Activated T-cell treated with anti-CD3 and anti-CD28 coated beads for 24 hours (primary cell): Measurements from ENCODE around the gene PDE9A.

Source experiments
- DNase-seq: peaks from one replicate; pipeline ENCODE4 v3.0.0-alpha.2; 2020; ENCODE audit warnings: low read depth

Gene PDE9A

DNA sequence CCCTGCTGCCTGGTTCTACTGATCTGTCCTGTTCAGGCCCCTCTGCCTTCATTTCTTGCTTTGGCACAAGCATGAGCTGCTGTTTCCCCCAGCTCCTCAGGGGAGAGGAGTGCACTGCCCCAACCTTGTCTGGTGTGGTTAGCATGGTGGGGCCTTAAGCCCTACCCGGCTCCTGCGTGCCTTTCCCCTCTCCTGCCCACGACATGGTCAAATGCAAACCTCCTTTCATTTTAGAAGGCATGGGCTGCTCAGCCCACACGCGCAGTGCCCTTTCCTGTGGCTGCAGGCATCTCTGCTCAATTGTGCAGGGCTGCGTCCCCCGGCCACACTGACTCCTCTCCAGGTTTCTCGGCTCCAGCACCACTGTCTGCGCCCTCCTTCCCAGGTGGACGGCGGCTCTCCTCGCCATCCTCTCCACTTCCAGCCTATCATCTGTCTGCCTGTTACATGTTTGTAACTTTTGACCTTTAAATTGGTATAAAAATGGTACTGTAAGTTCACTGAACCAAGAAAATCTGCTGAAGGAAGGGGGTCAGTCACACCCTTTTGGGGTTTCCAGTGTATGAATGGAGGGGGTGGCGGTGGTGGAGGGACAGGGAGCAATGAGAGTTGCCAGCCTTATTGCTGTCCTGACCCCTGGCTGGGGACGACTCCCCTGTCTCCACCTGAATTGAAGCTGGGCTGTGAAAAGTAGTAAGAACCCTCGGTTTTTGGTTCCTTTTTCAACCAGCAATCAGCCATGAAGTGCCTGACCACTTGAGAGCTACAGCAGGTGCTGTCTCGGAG is 5.1 kb downstream of the PDE9A start:
- no peak for DNase-seq

DNA sequence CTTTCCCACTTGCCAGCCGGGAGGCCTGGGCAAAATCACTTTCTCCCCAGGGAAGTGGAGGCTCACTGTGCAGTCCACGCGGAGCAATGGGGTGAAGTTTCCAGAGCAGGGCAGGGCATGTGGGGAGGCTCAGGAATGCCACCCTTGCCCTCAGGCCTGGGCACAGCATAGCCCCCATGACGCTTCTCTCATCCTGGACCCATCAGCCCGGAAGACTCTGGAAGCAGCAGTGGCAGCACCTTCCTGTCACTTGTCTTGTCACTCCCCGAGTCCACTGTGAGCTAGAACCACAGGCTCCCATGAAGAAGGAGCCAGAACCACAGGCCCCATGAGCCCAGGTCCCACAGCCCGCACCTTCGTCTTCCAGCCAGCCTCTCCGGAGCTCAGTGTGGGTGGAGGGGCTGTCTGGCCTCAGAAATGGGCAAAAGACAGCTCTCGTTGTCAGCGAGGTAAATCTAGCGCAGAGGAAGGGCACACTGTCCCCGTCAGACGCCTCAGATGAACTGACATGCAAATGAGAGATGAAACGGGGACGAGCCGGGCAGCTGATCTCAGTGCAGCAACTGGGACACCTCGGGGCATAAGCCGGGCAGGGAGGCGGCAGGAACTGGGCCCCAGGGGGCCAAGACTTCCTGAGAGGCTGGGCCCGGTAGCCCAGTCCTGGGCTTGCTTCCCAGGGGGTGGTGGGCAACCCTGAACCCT is 6.1 kb downstream of the PDE9A start:
- no peak for DNase-seq

DNA sequence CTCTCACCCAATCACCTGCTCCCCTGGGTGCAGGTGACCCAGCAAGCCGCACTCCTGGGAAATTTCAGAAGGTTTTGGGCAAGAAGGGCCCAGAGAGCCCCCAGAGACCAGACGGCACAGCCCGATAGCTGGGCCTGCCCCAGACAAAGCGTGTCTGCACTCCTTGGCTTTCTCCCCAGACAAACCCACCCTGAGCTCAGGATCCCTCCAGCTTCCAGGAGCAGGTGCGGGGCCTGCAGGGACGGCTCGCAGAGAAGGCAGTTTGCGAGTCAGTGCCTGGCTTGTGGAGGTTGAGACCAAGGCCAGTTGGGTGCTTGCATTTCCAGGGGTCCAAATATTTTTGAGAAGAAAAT is 6.7 kb downstream of the PDE9A start:
- no peak for DNase-seq

DNA sequence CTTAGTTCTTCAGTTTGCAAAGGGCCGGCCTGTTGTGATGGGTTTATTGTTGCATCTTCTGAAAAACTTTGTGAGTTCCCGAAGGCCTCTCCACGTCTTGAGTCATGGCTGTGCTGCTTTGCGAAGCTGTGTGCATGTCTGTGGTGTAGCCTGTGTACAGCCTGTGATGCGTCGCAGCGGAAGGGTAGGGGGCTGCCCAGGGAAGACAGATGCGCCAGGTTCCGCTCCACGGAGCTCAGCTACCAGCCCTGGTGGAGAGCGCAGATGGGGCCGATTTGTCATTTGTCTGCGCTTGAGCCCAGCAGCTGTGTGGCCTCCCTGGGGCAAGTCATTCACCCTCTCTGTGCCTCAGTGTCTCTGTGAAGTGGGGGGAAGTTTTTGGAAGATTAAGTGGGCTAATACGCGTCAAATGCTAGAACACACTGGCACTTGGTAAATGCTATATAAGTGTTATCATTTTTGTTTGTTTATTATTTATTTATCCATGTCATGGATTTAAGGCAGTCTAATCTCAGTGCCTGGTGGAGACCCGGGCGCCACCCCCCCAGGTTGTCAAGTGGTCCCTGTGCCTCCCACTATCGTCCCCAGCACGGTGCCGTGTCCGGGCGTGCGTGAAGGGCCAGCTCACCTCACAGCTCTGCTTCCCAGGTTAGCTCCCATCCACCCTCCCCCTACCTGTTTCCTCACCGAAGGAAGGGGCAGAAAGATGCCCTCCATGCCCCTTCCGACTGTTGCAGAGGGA is 8.4 kb downstream of the PDE9A start:
- DNase-seq = no peak

DNA sequence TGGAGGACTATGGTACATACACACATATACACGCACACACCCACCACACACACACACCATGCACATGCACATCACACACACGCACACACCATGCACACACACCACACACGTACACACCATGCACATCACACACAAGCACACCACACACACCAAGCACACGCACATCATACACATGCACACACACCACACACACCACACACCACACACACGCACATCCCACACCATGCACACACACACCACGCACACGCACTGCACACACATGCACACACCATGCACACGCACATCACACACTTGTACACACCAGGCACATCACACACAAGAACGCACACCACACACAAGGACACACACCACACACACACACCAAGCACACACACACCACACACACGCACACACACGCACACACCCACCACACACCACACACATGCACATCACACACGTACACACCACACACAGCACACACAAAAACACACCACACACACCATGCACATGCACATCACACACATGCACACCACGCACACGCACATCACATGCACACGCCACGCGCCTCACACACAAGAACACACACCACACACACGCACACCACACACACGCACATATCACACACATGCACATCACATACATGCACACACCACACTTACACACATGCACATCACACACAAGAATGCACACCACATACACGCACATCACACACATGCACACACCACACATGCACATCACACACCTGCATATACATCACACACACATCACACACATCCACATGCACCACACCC is 9.2 kb downstream of the PDE9A start:
- no peak for DNase-seq

DNA sequence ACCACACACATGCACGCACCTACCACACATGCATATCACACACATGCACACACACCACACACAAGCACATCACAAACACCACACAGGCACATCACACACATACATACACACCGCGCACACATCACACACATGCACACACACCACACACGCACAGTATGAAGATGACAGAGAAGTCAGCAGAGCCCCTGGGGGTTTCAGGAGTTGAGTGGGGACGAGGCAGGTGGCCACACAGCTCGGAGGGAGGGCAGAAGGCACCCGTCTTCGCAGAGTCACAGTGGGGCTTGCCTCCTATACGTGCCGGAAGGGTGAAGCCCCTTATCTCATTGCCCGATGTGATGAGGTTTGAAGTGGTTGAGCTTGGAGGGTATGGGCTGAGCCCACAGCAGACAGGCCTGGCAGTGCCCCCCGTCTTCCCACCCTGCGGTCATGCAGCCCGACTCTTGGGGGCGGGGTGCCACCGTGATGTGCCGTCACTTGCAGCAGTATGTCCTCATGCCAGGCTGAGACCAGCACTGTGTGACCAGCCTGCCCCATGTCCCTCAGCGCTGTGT is 9.9 kb downstream of the PDE9A start:
- no peak for DNase-seq

DNA sequence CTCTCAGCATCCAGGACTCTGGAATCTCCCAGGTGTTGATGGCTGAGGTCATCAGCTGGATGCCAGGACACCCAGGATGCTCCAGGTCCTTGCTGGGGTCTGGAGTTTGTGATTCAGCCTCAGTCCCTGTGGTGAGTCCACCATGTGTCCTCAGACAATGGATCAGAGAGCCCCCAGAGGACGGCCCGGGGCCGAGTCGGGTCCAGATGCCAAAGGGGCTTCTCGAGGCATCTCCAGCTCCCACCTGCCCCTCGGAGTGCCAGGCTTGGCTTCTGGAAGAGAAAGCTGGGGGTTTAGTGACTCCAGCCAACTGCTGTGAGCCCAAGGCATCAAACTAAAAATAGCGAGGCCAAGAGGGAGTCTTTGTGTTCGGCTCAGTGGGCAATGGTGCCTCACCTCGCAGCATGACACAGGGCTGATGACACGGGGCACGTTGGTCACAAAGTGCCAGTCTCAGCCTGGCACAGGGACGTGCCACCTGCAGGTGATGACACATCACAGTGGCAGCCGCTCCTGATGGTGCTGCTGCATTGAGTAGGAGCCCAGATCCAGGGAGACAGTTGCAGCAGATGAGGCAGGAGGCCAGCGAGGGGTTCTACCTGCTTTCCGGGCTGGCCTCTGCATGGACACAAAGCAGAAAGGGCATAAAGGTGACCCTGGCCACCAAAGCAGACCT is 10.6 kb downstream of the PDE9A start:
- DNase-seq = no peak

DNA sequence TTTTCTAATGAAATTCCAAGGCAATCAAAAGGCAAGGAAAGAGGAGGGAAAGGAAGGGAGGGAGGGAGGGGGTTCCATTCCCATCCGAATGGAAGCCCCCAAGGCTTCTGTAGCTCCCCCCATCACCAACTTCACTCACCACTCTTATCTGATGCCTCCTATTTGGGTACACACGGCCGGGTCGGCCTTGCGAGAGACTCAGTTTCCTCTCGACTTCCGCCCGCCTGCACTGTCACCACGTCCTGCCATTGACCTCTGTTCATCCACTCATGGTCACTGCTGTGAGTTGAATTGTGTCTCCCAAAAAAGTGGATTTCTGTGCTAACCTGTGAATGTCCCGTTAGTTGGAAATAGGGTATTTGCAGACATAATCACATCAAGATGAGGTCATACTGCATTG is 11.2 kb downstream of the PDE9A start:
- no peak for DNase-seq

DNA sequence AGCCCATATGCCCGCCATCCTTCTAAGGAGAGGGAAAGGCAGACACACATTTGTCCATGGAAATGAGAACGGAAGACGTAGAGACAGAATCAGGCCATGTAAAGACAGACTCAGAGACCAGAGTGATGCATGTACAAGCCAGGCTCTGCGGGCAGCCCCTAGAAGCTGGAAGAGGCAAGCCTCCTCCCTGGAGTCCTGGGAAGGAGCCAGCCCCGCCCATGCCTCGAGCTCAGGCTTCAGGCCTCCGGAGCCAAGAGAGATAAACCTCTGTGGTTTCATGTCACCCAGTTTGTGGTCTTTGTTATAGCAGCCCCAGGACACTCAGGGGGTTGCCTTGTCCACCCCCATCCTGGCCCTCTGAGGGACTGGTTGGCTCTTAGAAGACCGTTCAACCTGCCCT is 11.6 kb downstream of the PDE9A start:
- no peak for DNase-seq

DNA sequence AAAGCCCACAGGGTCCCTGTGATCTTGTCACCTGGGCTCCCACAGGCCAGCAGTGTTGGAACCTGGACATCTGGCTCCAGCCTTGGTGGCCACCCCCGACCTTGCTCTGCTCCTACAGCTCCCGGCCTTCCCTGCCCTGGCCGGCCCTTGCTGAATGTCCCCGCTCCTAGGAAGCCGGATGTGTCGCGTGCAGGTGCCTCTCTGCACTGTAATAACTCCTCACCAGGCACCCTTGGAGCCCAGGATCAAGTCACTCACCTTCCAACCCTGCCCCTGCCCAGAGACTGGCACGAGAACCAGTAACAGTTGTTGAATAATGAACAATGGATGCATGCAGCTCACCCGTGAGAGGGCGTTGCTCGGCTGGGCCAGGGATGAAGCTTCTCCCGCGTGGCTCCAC is 12.1 kb downstream of the PDE9A start:
- no peak for DNase-seq

DNA sequence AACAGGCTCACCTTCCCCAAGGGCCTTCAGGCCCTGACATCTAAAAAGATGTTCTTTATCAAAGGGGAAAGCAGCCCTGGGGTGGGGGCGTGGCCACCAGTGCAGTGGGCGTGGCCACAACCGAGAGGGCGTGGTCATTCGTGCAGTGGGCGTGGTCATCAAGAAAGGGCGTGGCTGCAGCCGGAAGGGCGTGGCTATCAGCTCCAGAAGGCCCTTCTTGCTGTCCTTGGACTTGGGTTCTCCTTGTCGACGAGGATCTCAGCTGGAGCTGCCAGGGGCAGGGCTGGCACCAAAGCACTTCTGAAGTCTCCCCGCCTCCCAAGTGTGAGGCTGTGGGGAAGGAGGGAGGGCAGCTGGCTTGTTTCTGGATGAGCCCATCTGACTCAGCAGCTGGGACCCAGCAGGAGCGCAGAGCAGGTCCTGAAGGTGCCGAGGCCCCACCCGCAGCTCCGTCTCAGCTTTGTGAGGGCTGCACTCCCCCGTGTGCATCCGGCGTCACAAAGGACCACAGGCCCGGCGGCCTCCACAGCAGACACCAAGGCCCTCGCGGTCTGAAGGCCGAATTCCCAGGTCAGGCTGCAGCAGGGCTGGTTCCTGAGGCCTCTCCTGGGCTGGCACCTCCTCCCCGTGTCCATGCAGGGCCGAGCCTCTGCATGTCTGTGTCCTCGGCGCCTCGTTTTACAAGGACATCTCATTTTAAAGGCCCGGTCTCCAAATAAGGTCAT is 12.8 kb downstream of the PDE9A start:
- peak; percentile 30 for DNase-seq

DNA sequence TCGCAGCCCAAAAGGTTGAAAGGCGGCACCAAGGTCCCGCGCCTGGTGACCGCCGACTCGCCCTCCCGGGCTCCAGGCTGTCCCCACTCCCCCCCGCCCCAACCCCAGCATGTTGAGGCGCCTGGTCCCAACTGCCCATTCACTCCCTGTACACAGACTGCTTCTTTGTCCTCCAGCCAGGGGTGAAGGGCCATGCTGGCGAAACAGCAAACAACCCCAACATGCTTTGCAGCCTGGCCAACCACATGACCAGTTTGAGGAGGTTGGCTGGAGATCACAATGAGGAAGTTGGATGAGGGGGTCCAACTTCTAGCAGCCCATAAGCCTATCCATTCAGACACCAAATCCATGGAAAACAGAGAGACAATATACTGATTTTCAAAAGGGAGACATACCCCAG is 13.5 kb downstream of the PDE9A start:
- no peak for DNase-seq

DNA sequence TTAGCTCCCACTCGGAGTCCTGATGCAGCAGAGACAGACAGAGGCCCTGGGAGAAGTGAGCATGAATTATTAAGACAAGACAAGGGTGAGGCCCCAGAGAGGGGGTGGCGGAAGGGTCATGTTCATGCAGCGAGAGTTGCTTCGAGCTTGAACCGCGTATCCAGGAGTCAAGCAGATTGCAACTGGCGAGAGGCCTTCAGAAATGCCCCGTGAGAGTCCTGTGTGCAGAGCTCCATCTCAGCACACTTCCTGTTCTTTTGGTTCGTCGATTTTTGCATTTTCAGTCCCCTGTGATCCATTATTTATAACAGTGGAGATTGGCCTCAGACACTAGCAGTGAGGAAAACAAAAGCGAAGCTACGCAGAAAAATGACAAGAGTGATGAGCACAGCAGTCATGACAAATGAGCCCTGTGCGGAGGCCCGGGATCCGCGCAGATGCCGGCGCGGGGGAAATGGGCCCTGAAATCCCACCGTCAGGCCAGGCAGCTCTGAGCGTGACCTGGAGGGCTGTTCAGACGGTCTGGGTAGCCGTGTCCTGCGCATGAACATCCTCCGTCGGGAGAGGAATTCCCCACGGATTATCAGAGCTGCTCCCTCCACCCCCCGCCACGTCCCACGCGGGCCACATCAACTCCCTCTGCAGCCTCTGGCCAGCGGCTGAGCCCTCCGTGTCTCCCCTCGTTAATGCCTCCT is 15.0 kb downstream of the PDE9A start:
- DNase-seq = no peak

DNA sequence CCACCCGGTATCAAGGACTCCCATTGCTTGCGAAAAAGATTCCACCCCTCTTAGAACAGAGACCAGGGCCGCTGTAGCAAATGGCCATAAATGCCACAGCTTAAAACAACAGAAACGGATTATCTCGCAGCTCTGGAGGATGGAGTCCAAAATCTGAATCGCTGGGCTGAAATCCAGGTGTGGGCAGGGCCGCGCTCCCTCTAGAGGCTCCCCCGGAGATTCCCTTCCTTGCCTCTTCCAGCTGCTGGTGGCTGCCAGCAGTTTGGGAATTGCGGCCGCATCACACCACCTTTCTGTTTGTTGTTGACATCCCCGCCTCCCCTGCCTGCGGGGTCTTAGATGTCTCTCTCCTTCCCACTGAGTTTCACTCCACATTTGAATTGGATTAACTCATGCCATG is 15.6 kb downstream of the PDE9A start:
- no peak for DNase-seq

DNA sequence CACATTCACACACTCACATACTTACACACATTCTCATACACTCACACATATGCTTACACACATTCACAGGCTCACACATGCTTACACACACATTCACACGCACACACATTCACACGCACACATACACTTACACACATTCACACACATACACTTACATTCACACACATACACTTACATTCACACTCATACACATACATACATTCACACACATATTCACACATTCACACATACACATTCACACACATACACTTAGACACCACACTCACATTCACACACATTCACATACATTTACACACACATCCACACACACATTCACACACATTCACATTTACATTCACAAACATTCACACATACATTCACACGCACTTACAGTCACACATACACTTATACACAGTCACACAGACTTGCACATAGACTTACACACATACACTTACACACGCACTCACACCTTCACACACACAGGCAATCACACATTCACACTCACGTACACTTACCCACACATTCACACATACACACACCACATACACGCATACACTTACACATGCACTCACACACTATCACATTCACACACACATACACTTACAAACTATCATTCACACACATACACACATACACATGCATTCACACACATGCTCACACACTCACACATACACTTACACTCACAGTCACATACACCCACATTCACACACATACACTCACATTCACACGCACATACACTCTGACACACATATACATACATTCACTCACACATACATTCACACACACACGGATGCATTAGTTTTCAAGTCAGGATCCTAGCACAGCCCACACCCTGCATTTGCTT is 16.8 kb downstream of the PDE9A start:
- DNase-seq = no peak

DNA sequence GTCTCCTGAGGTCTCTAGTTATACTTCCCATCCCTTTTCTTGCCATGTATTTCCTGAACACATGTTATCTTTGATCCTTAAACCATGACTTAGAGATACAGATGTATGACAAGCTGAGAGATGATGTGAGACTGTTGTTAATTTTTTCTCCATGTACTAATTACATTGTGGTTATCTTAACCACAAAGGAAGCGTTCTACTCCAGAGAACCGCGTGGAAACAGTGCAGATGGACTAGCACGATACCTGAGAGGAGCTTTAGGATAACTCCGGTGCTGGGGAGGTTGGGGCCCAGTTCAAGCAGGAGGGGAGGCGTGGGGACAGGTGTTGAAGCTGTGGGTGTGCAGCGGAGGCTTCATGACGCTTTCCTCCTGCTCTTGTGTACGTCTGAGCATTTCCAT is 17.5 kb downstream of the PDE9A start:
- no peak for DNase-seq

DNA sequence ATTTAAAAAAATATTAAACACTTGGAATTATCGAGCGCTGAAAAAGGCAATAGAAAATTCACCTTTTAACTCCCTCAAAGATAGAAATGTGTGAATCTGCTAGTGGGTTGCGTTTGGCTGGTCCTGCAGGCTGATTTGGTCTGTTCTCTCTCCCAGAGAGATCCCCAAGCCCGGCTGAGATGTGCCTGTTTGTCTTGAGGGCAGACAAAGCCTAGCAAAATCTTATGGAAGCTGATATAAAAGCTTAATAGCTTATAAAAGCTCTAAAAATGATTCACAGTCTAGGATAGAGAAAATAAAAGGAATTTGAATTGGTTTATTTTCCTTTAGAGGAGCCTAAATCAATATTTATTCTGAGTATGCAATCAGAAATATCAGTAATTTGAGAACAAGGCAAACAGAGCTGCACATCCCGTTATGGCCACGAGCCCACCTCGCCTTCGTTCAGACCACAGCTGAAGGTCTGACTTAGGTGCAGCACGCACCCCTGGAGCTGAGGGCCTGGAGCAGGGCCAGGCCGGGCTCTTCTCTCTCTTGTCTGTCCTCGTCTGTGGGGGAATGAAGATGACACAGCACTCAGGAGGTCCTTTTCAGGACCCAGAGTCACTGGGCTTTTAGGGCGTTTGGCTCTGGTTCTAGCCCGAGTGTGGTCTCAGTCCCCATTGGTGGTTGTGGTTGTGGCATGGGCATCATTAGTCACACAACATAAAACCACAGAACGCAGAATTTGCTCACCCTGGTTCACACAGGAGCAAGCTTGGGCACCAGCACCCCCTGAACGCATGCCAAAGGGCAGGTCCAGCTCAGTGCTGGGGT is 18.6 kb downstream of the PDE9A start:
- no peak for DNase-seq

DNA sequence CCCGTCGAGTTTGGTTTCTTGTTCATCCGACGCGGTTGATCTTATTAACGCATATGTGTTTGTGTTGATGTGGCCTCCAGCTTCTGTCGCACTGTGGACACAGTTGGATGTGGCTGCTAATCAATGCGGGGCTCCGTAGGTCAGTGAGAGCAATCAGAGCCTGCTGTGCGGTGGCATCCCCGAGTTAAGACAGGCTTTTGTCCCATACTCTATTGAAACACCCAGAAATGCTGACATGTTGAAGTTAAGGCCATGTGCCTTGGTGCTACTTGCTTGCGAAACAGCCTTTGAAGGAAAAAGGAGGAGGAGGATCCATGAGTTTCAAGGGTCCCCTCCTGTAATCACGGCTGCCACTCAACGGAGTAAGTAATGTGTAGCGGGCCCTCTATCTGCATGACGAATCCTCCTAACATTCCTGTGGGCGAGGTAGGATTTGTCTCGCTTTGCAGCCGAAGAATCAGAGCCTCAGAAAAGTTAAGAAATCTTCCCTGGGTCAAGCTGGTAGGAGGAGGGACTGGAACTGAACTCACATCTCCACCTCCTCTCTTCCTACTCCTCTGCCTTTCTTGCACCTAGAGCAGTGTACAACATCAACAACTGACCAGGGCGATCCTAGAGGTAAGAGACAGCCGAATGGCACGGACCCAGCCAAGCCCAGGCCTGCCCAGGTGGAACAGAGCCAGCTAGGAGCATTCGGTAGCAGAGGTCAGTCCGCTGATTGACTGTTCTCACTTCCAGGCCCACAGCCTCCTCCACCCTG is 19.5 kb downstream of the PDE9A start:
- no peak for DNase-seq
